Body of pancreas (tissue), 4 donors: Measurements from ENCODE around the gene GFRA4.

Experiments
- POLR2A ChIP-seq, 3 donors: fragments of 450-650 bp; IDR thresholded peaks; one replicate each; pipeline ENCODE4 v1.6.1; 2016; ENCODE audit warnings: antibody characterized with exemption in 3 of 3, mild to moderate bottlenecking in 2 of 3
- TF ChIP-seq, protein P1 (sequence below), 7 experiments: fragments of 450-650 bp in 4 of 7; fragments of 200-600 bp in 3 of 7; sonication (generic) in 3 of 7; IDR thresholded peaks; one replicate each; pipeline ENCODE4 v1.5.1; 2016 to 2019; ENCODE audit warnings: antibody characterized with exemption in 7 of 7

- TF ChIP-seq, protein P1, sequence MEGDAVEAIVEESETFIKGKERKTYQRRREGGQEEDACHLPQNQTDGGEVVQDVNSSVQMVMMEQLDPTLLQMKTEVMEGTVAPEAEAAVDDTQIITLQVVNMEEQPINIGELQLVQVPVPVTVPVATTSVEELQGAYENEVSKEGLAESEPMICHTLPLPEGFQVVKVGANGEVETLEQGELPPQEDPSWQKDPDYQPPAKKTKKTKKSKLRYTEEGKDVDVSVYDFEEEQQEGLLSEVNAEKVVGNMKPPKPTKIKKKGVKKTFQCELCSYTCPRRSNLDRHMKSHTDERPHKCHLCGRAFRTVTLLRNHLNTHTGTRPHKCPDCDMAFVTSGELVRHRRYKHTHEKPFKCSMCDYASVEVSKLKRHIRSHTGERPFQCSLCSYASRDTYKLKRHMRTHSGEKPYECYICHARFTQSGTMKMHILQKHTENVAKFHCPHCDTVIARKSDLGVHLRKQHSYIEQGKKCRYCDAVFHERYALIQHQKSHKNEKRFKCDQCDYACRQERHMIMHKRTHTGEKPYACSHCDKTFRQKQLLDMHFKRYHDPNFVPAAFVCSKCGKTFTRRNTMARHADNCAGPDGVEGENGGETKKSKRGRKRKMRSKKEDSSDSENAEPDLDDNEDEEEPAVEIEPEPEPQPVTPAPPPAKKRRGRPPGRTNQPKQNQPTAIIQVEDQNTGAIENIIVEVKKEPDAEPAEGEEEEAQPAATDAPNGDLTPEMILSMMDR (IDR thresholded peaks at IDR 0.05) = no peak
- TF ChIP-seq POLR2A (IDR thresholded peaks at IDR 0.05) = no peak
These were observed 22.1 kb upstream of the GFRA4 start for GRCh38 chr20:3685341-3685740.
